ENCODE measurements around the gene KCNN3. TPM values are rescaled to one million over a fixed set of nuclear protein-coding genes. Genes with fewer than 3 reads are reported as not detected.

Gene KCNN3
- total RNA-seq (ENCODE audit: low replicate concordance) = 4.3 and 4.7 TPM in 2 replicates

- H3K4me2 ChIP-seq = peak within 1 kb of the TSS; percentile 82
- Mint-ChIP-seq H3K4me3 (peak within 1 kb of the TSS; percentile 88), H3K27ac (peak within 1 kb of the TSS; percentile 92), H3K27me3 (ENCODE audit: insufficient read depth, low read depth) (peaks cover 7% of the 10 kb centered on the region), H3K9me3 (no peaks in the 10 kb centered on the region), H3K36me3 (no peaks in the 10 kb centered on the region), H3K4me1 (peaks cover 45% of the 10 kb centered on the region)
- no peaks in the 10 kb centered on the region for H3K36me3 ChIP-seq
- peaks cover 21% of the 10 kb centered on the region for H4K20me1 ChIP-seq (ENCODE audit: low read depth)
- H3F3A ChIP-seq (ENCODE audit: low read depth) = peaks cover 15% of the 10 kb centered on the region
- H2AFZ ChIP-seq (replicated peaks) = peak within 1 kb of the TSS; percentile 80
- H3K79me2 ChIP-seq (ENCODE audit: low read depth) = no peaks in the 10 kb centered on the region
- H3K27ac ChIP-seq = no peak within 1 kb of the TSS
- no peaks in the 10 kb centered on the region for H3K27me3 ChIP-seq
- peaks cover 34% of the 10 kb centered on the region for H3K4me1 ChIP-seq
- H3K4me3 ChIP-seq = peak within 1 kb of the TSS; percentile 44
- H3K9ac ChIP-seq = no peak within 1 kb of the TSS
- TF ChIP-seq EZH2phosphoT487 (IDR thresholded peaks at IDR 0.05) = no peak
- no peak for TF ChIP-seq EZH2 (IDR thresholded peaks at IDR 0.05)
- TF ChIP-seq CTCF (IDR thresholded peaks at IDR 0.05) = no peak
- no peaks in the 10 kb centered on the region for H3K9me3 ChIP-seq (ENCODE audit: low read depth)
- DNase-seq (ENCODE audit: low spot score) = peak; percentile 98
These were observed at the start of gene KCNN3 for GRCh38 chr1:154870115-154870571. Gene KCNN3 (minus strand): TSS chr1:154870281. CDS start chr1:154869964, 317 bp downstream.

GRCh38 chr1:154913273-154913672 lies 43.2 kb upstream of the KCNN3 start:
- no peak for DNase-seq (ENCODE audit: low spot score)
- peaks cover 10% of the 10 kb centered on the region for H3K27me3 Mint-ChIP-seq (ENCODE audit: insufficient read depth, low read depth)
- H3K4me3 Mint-ChIP-seq = no peak overlapping the region
- Histone ChIP-seq H3K27me3 (no peaks in the 10 kb centered on the region), H3K4me3 (no peak overlapping the region), H2AFZ (replicated peaks) (no peak overlapping the region), H3K9ac (no peak overlapping the region), H3K36me3 (no peaks in the 10 kb centered on the region), H3K27ac (no peak overlapping the region), H3K4me2 (no peak overlapping the region), H3K4me1 (no peaks in the 10 kb centered on the region), H3F3A (ENCODE audit: low read depth) (no peaks in the 10 kb centered on the region), H3K79me2 (ENCODE audit: low read depth) (no peaks in the 10 kb centered on the region), H4K20me1 (ENCODE audit: low read depth) (no peaks in the 10 kb centered on the region), H3K9me3 (ENCODE audit: low read depth) (no peaks in the 10 kb centered on the region)
- TF ChIP-seq EZH2 (IDR thresholded peaks at IDR 0.05) (no peak), CTCF (IDR thresholded peaks at IDR 0.05) (no peak), EZH2phosphoT487 (IDR thresholded peaks at IDR 0.05) (no peak)
- H3K4me1 Mint-ChIP-seq = no peaks in the 10 kb centered on the region
- peaks cover 11% of the 10 kb centered on the region for H3K9me3 Mint-ChIP-seq
- H3K36me3 Mint-ChIP-seq = peaks cover 10% of the 10 kb centered on the region
- H3K27ac Mint-ChIP-seq = no peak overlapping the region

GRCh38 chr1:154912755-154913154 lies 42.7 kb upstream of the KCNN3 start:
- Histone ChIP-seq H3K4me3 (no peak overlapping the region), H3F3A (ENCODE audit: low read depth) (no peaks in the 10 kb centered on the region), H3K79me2 (ENCODE audit: low read depth) (no peaks in the 10 kb centered on the region), H3K9me3 (ENCODE audit: low read depth) (no peaks in the 10 kb centered on the region), H3K9ac (no peak overlapping the region), H3K4me2 (no peak overlapping the region), H4K20me1 (ENCODE audit: low read depth) (no peaks in the 10 kb centered on the region), H2AFZ (replicated peaks) (no peak overlapping the region), H3K36me3 (no peaks in the 10 kb centered on the region), H3K4me1 (no peaks in the 10 kb centered on the region), H3K27ac (no peak overlapping the region), H3K27me3 (no peaks in the 10 kb centered on the region)
- peaks cover 5% of the 10 kb centered on the region for H3K27me3 Mint-ChIP-seq (ENCODE audit: insufficient read depth, low read depth)
- no peak overlapping the region for H3K4me3 Mint-ChIP-seq
- peaks cover 12% of the 10 kb centered on the region for H3K36me3 Mint-ChIP-seq
- DNase-seq (ENCODE audit: low spot score) = no peak
- H3K4me1 Mint-ChIP-seq = no peaks in the 10 kb centered on the region
- TF ChIP-seq EZH2 (IDR thresholded peaks at IDR 0.05) (no peak), EZH2phosphoT487 (IDR thresholded peaks at IDR 0.05) (no peak), CTCF (IDR thresholded peaks at IDR 0.05) (no peak)
- no peak overlapping the region for H3K27ac Mint-ChIP-seq
- peaks cover 15% of the 10 kb centered on the region for H3K9me3 Mint-ChIP-seq
